ENCODE results near the gene IPO11.

DNA sequence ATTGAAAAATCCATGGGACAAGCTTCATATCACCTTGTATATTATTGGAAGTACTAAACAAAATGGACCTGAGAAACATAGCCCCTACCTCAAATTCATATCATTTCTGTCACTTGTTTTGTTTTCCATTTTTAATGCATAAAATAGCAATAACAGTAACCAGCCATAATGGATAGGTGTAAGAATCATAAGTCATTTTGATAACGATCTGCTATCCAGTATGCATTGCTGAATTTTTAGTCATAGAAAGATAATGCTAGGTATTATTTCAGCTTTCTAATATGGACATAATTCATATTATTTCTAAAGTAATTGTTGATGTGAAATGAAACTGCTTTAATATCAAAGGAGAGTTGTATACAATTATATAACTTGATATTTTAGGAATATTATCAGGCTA, 164.9 kb downstream of the IPO11 start:
- TF ChIP-seq, protein P1, sequence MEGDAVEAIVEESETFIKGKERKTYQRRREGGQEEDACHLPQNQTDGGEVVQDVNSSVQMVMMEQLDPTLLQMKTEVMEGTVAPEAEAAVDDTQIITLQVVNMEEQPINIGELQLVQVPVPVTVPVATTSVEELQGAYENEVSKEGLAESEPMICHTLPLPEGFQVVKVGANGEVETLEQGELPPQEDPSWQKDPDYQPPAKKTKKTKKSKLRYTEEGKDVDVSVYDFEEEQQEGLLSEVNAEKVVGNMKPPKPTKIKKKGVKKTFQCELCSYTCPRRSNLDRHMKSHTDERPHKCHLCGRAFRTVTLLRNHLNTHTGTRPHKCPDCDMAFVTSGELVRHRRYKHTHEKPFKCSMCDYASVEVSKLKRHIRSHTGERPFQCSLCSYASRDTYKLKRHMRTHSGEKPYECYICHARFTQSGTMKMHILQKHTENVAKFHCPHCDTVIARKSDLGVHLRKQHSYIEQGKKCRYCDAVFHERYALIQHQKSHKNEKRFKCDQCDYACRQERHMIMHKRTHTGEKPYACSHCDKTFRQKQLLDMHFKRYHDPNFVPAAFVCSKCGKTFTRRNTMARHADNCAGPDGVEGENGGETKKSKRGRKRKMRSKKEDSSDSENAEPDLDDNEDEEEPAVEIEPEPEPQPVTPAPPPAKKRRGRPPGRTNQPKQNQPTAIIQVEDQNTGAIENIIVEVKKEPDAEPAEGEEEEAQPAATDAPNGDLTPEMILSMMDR (IDR thresholded peaks at IDR 0.05; ENCODE audit: low read length): no peak
- no peak for TF ChIP-seq EZH2 (IDR thresholded peaks at IDR 0.05; ENCODE audit: borderline replicate concordance, low read length)

Measured in OCI-LY1 (cell line).